D721Med (cell line): ENCODE data around the gene DCHS2.

ENCODE experiments used
- DNase-seq: peaks from one replicate; pipeline ENCODE4 v3.0.0; 2011; ENCODE audit warnings: low spot score; ENCODE audit not compliant: insufficient read length
- FAIRE-seq: peaks from 2 replicates; lab custom pipeline; 2011; peaks lifted over from hg19 to GRCh38; lab: Jason Lieb, UNC
- TF ChIP-seq, protein P1 (sequence below): IDR thresholded peaks from 2 replicates; pipeline ENCODE4 v1.5.1; 2012; ENCODE audit warnings: mild to moderate bottlenecking, control low read depth; ENCODE audit not compliant: insufficient read depth; ENCODE audit errors: missing control alignments

Gene DCHS2

DNA sequence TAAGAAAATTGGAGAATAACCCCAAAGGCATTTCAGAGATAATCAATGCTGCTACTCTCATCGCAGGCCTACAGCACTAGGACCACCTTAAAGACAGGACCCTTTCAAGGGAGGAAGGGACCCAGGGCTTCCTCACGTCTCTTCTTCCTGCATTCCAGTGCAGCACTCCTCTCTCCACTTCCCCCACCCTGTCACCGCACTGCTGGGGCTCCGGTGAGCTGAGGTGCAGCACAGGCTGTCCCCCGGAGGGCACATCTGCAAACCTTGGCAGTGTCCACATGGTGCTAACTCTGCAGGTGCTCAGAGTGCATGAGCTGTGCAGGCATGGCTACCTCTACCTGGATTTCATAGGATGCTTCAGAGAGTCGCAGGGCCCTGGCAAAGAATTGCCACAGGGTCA is 305.6 kb downstream of the DCHS2 start:
- DNase-seq, result no peak
- no peak for FAIRE-seq
- TF ChIP-seq, protein P1, sequence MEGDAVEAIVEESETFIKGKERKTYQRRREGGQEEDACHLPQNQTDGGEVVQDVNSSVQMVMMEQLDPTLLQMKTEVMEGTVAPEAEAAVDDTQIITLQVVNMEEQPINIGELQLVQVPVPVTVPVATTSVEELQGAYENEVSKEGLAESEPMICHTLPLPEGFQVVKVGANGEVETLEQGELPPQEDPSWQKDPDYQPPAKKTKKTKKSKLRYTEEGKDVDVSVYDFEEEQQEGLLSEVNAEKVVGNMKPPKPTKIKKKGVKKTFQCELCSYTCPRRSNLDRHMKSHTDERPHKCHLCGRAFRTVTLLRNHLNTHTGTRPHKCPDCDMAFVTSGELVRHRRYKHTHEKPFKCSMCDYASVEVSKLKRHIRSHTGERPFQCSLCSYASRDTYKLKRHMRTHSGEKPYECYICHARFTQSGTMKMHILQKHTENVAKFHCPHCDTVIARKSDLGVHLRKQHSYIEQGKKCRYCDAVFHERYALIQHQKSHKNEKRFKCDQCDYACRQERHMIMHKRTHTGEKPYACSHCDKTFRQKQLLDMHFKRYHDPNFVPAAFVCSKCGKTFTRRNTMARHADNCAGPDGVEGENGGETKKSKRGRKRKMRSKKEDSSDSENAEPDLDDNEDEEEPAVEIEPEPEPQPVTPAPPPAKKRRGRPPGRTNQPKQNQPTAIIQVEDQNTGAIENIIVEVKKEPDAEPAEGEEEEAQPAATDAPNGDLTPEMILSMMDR, result no peak

DNA sequence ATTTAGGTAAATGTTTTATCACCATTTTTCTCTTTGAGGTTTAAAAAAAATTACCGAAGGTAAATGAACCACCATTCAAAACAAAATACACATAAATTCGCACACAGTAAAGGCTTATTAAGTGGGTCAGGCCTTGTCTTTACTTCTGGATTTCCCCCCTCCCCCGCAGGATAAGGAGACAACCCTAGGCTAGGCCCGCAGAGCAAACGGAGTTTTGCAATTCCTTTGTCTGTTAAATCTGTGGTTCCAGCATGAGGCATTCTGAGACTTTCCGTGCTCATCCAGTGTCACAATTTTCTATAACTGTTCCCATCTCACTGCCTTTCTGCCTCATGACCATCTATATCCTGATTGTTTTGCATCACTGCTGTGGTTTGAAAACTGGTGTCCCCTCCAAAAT is 307.4 kb downstream of the DCHS2 start:
- TF ChIP-seq, protein P1, result no peak
- no peak for DNase-seq
- FAIRE-seq, result no peak

DNA sequence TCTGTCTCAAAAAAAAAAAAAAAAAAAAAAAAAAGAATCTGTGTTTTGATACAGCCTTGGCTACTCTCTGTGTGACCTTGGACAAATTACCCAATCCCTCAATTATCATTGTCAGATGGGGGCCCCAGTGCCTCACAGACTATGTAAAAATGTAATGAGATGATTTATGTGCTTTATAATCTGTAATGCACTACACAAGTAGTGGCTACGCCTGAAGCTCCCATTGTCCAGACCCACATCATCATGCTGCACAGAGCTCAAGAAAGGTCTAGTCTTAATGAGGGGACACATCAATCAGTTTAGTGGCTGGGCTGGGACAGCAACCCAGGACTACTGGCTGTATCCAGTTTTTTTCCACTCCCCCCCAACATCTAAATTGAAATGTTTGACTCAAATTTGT is 308.3 kb downstream of the DCHS2 start:
- FAIRE-seq, result no peak
- TF ChIP-seq, protein P1, result no peak

More for the DNA sequence above, 308.3 kb downstream of the DCHS2 start:
- no peak for DNase-seq
